H1 (cell line): Measurements from ENCODE around the gene OSM. TPM values are rescaled to one million over a fixed set of nuclear protein-coding genes. Genes with fewer than 3 reads are reported as not detected.

Experiments
- CTCF ChIA-PET: fragments of 300-600 bp; sonication (Branson Sonifier 250); formaldehyde crosslinking; loops from one replicate; lab custom pipeline; 2021; ENCODE audit not compliant: partially characterized antibody; lab: Charles Lee
- POLR2A ChIA-PET: fragments of 300-600 bp; sonication (Branson Sonifier 250); formaldehyde crosslinking; loops from one replicate; lab custom pipeline; 2021; ENCODE audit warnings: inconsistent platforms; ENCODE audit not compliant: partially characterized antibody; lab: Charles Lee
- DNase-seq, 2 experiments: peaks; one replicate each; pipeline versions ENCODE4 v3.0.0 to v3.0.0-alpha.2; 2010 to 2022; ENCODE audit warnings: low spot score in 2 of 2, low read depth in 1 of 2, mixed read lengths in 1 of 2
- FAIRE-seq: peaks from 2 replicates; lab custom pipeline; 2011; peaks lifted over from hg19 to GRCh38; lab: Jason Lieb, UNC
- H2AFZ ChIP-seq: 2 replicates; pipeline ENCODE4 v1.8.1; 2012; ENCODE audit warnings: low read length, inconsistent platforms
- H2AK5ac ChIP-seq: 2 replicates; pipeline ENCODE4 v1.6.1; 2013; ENCODE audit warnings: low read depth, low read length
- H2BK120ac ChIP-seq: replicated peaks from 2 replicates; pipeline ENCODE3; 2013; ENCODE audit warnings: low read depth, low read length, inconsistent platforms
- H2BK12ac ChIP-seq: 2 replicates; pipeline ENCODE4 v1.6.1; 2013; ENCODE audit warnings: low read depth, low read length
- H2BK15ac ChIP-seq: 2 replicates; pipeline ENCODE4 v1.6.1; 2013; ENCODE audit warnings: low read length
- H2BK20ac ChIP-seq: 2 replicates; pipeline ENCODE4 v1.6.1; 2013; ENCODE audit warnings: low read length
- H2BK5ac ChIP-seq: 2 replicates; pipeline ENCODE4 v1.6.1; 2013; ENCODE audit warnings: low read depth, low read length
- H3K14ac ChIP-seq: 2 replicates; pipeline ENCODE4 v1.6.1; 2013; ENCODE audit warnings: inconsistent platforms; ENCODE audit not compliant: insufficient read length
- H3K18ac ChIP-seq: 2 replicates; pipeline ENCODE4 v1.6.1; 2013; ENCODE audit warnings: low read length; ENCODE audit errors: extremely low read depth
- H3K23ac ChIP-seq: 2 replicates; pipeline ENCODE4 v1.6.1; 2013; ENCODE audit warnings: inconsistent platforms; ENCODE audit not compliant: insufficient read length
- H3K23me2 ChIP-seq: 2 replicates; pipeline ENCODE4 v1.6.1; 2013; ENCODE audit warnings: low read depth, low read length
- H3K27ac ChIP-seq: 2 replicates; pipeline ENCODE4 v1.6.1; 2011; ENCODE audit warnings: low read depth, low read length, inconsistent platforms
- H3K27me3 ChIP-seq, 4 experiments: replicated peaks in 1 of 4; 1 replicate in 1 of 4; 2 replicates in 3 of 4; pipeline versions ENCODE4 v1.6.1 to v1.8.1; 2011 to 2013; ENCODE audit warnings: low read length in 3 of 4, mild to moderate bottlenecking in 3 of 4, inconsistent platforms in 2 of 4, mixed read lengths in 2 of 4, moderate library complexity in 1 of 4; ENCODE audit not compliant: control insufficient read depth in 3 of 4, insufficient read depth in 3 of 4; ENCODE audit errors: extremely low read depth in 1 of 4
- H3K36me3 ChIP-seq, 4 experiments: 2 replicates each; pipeline versions ENCODE4 v1.6.1 to v1.8.1; 2011 to 2013; ENCODE audit warnings: mild to moderate bottlenecking in 4 of 4, low read length in 3 of 4, moderate library complexity in 2 of 4, control low read depth in 1 of 4, inconsistent platforms in 1 of 4; ENCODE audit not compliant: insufficient read depth in 4 of 4, control insufficient read depth in 2 of 4
- H3K4ac ChIP-seq: replicated peaks from 2 replicates; pipeline ENCODE3; 2013; ENCODE audit warnings: low read length, low read depth, mixed read lengths, inconsistent platforms; ENCODE audit not compliant: insufficient read length
- H3K4me1 ChIP-seq, 4 experiments: replicated peaks in 1 of 4; 1 replicate in 1 of 4; 2 replicates in 3 of 4; pipeline versions ENCODE4 v1.6.1 to v1.8.1; 2011 to 2013; ENCODE audit warnings: low read length in 3 of 4, inconsistent platforms in 2 of 4, mixed read lengths in 1 of 4; ENCODE audit not compliant: insufficient read depth in 4 of 4, control insufficient read depth in 3 of 4
- H3K4me2 ChIP-seq, 2 experiments: 2 replicates each; pipeline versions ENCODE4 v1.6.1 to v1.8.1; 2011 to 2013; ENCODE audit warnings: low read depth in 2 of 2, low read length in 2 of 2, control low read depth in 1 of 2, inconsistent platforms in 1 of 2, mild to moderate bottlenecking in 1 of 2; ENCODE audit not compliant: insufficient read depth in 1 of 2
- H3K4me3 ChIP-seq, 4 experiments: fragments of 200-600, 300-600 bp in 1 of 4; sonication (generic), shearing (Covaris generic), sonication (Bioruptor Twin) in 1 of 4; 2 replicates each; pipeline versions ENCODE4 v1.5.1 to v1.8.1; 2011 to 2016; ENCODE audit warnings: low read length in 4 of 4, low read depth in 3 of 4, control low read depth in 2 of 4, inconsistent platforms in 2 of 4, mild to moderate bottlenecking in 2 of 4, mixed read lengths in 1 of 4, moderate library complexity in 1 of 4; ENCODE audit not compliant: insufficient read depth in 2 of 4; ENCODE audit errors: extremely low read depth in 1 of 4
- H3K56ac ChIP-seq: replicated peaks from 2 replicates; pipeline ENCODE3; 2013; ENCODE audit warnings: low read depth, mild to moderate bottlenecking, mixed read lengths, low read length, inconsistent platforms; ENCODE audit not compliant: insufficient read length
- H3K79me1 ChIP-seq: 2 replicates; pipeline ENCODE4 v1.6.1; 2013; ENCODE audit warnings: low read depth, low read length, control low read depth
- H3K79me2 ChIP-seq, 2 experiments: 2 replicates each; pipeline versions ENCODE4 v1.6.1 to v1.8.1; 2012 to 2013; ENCODE audit warnings: low read length in 2 of 2, mild to moderate bottlenecking in 2 of 2, inconsistent platforms in 1 of 2; ENCODE audit not compliant: insufficient read depth in 2 of 2, control insufficient read depth in 1 of 2
- H3K9ac ChIP-seq, 4 experiments: replicated peaks in 1 of 4; 1 replicate in 1 of 4; 2 replicates in 3 of 4; pipeline versions ENCODE4 v1.6.1 to v1.8.1; 2011 to 2013; ENCODE audit warnings: low read depth in 3 of 4, low read length in 3 of 4, control low read depth in 2 of 4, mild to moderate bottlenecking in 2 of 4, moderate library complexity in 2 of 4, inconsistent platforms in 1 of 4; ENCODE audit errors: extremely low read depth in 1 of 4
- H3K9me3 ChIP-seq, 2 experiments: 2 replicates each; pipeline versions ENCODE4 v1.6.1 to v1.8.1; 2012 to 2013; ENCODE audit warnings: mild to moderate bottlenecking in 2 of 2, moderate library complexity in 2 of 2, control low read depth in 1 of 2, inconsistent platforms in 1 of 2, low read depth in 1 of 2, low read length in 1 of 2, mixed read lengths in 1 of 2; ENCODE audit not compliant: insufficient read depth in 2 of 2
- H4K20me1 ChIP-seq, 2 experiments: replicated peaks in 1 of 2; 2 replicates each; pipeline versions ENCODE3 to v1.8.1; 2011 to 2013; ENCODE audit warnings: inconsistent platforms in 2 of 2, low read length in 2 of 2, mild to moderate bottlenecking in 1 of 2; ENCODE audit not compliant: insufficient read depth in 2 of 2, control insufficient read depth in 1 of 2
- H4K5ac ChIP-seq: 2 replicates; pipeline ENCODE4 v1.6.1; 2013; ENCODE audit warnings: low read length, low read depth, mixed read lengths, inconsistent platforms; ENCODE audit not compliant: insufficient read length
- H4K8ac ChIP-seq: 2 replicates; pipeline ENCODE4 v1.8.0; 2013; ENCODE audit warnings: mild to moderate bottlenecking, moderate library complexity, low read length, inconsistent platforms; ENCODE audit not compliant: insufficient read depth; ENCODE audit errors: extremely low read depth
- H4K91ac ChIP-seq: replicated peaks from 2 replicates; pipeline ENCODE3; 2013; ENCODE audit warnings: low read length, mixed read lengths, inconsistent platforms; ENCODE audit not compliant: insufficient read length
- ASH2L ChIP-seq: fragments of 200-600, 300-600 bp; sonication (generic); IDR thresholded peaks from one replicate; pipeline ENCODE4 v1.7.1; 2017; ENCODE audit warnings: low read length
- CBX8 ChIP-seq: fragments of 300-800, 300-1000 bp; sonication (generic); IDR thresholded peaks from 2 replicates; pipeline ENCODE4 v1.7.1; 2016; ENCODE audit warnings: low read depth, low read length, borderline replicate concordance
- CHD1 ChIP-seq: IDR thresholded peaks from 2 replicates; pipeline ENCODE4 v1.6.1; 2012; ENCODE audit warnings: low read depth, low read length, improper control_type of control experiment
- CTCF ChIP-seq, 3 experiments: IDR thresholded peaks; 1 replicate in 2 of 3; 2 replicates in 1 of 3; pipeline versions ENCODE4 v1.5.1 to v1.6.1; 2011; ENCODE audit warnings: low read length in 3 of 3, mild to moderate bottlenecking in 3 of 3, inconsistent platforms in 2 of 3, low read depth in 1 of 3, moderate library complexity in 1 of 3; ENCODE audit not compliant: insufficient read depth in 1 of 3; ENCODE audit errors: control extremely low read depth in 1 of 3
- EGR1 ChIP-seq: IDR thresholded peaks from 2 replicates; pipeline ENCODE4 v1.6.1; 2011; ENCODE audit warnings: low read depth, low read length, borderline replicate concordance
- EP300 ChIP-seq, 2 experiments: IDR thresholded peaks; 1 replicate in 1 of 2; 2 replicates in 1 of 2; pipeline ENCODE4 v1.6.1; 2011 to 2012; ENCODE audit warnings: low read depth in 2 of 2, low read length in 2 of 2, mild to moderate bottlenecking in 2 of 2, borderline replicate concordance in 1 of 2, inconsistent platforms in 1 of 2, moderate library complexity in 1 of 2
- HDAC6 ChIP-seq: IDR thresholded peaks from one replicate; pipeline ENCODE4 v1.7.1; 2012; ENCODE audit warnings: low read depth, mild to moderate bottlenecking, inconsistent platforms, low read length, moderate library complexity
- JUN ChIP-seq: IDR thresholded peaks from 2 replicates; pipeline ENCODE4 v1.6.1; 2011; ENCODE audit warnings: low read depth, mild to moderate bottlenecking, improper control_type of control experiment, low read length
- RFX5 ChIP-seq: IDR thresholded peaks from 2 replicates; pipeline ENCODE4 v1.6.1; 2011; ENCODE audit warnings: low read depth, low read length, improper control_type of control experiment, borderline replicate concordance
- RNF2 ChIP-seq: fragments of 200-900, 300-1000 bp; sonication (generic); IDR thresholded peaks from 2 replicates; pipeline ENCODE4 v1.7.1; 2016; ENCODE audit warnings: borderline replicate concordance, low read depth, mild to moderate bottlenecking, antibody characterized with exemption, low read length; ENCODE audit not compliant: poor library complexity, severe bottlenecking; ENCODE audit errors: missing control alignments
- WGBS, 2 experiments: shearing (Covaris generic) in 1 of 2; methylation state at CpG; one replicate each; pipeline versions ENCODE4 v1.1.6 to v1.1.7; 2013 to 2015; ENCODE audit warnings: low lambda C conversion rate in 2 of 2, mixed read lengths in 2 of 2, inconsistent platforms in 1 of 2, low coverage in 1 of 2, missing lambda C conversion rate in 1 of 2; ENCODE audit not compliant: insufficient replicate concordance in 2 of 2, insufficient coverage in 1 of 2, insufficient read length in 1 of 2; ENCODE audit errors: extremely low coverage in 1 of 2, missing lambda C conversion rate in 1 of 2; 5-methylcytosine and 5-hydroxymethylcytosine counted together
- polyA plus RNA-seq, 7 experiments: library from polyadenylated mRNA; depleted of rRNA in 3 of 7; stranded (reverse) in 5 of 7; unstranded in 2 of 7; fragments of >200 nt in 5 of 7; fragments of 200-250 nt in 2 of 7; gene quantifications; 1 replicate in 5 of 7; 2 replicates in 1 of 7; 4 replicates in 1 of 7; pipeline versions ENCODE4 v1.2.1 to v1.2.3, GENCODE V29; 2011 to 2013; ENCODE audit warnings: missing spikeins in 2 of 7, mixed read lengths in 2 of 7
- total RNA-seq: library from RNA; stranded (reverse); fragmentation: NEBNext Ultra II Directional; extraction: Animal tissue kit (Norgen Biotek cat#: 25700); gene quantifications from 2 replicates; pipeline ENCODE4 v1.2.1, GENCODE V29; 2021

OSM gene
- total and polyA plus RNA-seq, 2 of the 8 experiments (the other 6 are each of a cell fraction or from before 2014, with no cell fraction given) = not detected

- Histone ChIP-seq H2BK12ac (no peak overlapping the region), H2BK5ac (no peak overlapping the region), H3K79me1 (peaks cover 5% of the 10 kb centered on the region; the same call in 1 of the 2 replicates), H2AK5ac (no peak overlapping the region), H3K79me2 (no peaks in the 10 kb centered on the region), H3K9ac (no peak overlapping the region), H4K91ac (no peak overlapping the region), H4K5ac (no peak overlapping the region), H3K4me2 (no peak overlapping the region), H4K8ac (no peak overlapping the region), H3K23me2 (no peaks in the 10 kb centered on the region), H2BK120ac (no peak overlapping the region), H4K20me1 (peaks cover 0 to 2% of the 10 kb centered on the region in 2 experiments), H3K56ac (no peak overlapping the region), H3K4ac (no peak overlapping the region), H3K4me1 (peaks cover 0 to 3% (median 0%) of the 10 kb centered on the region in 4 experiments; a peak in 1 of 7 replicates), H3K14ac (no peak overlapping the region), H3K27me3 (no peaks in the 10 kb centered on the region), H3K4me3 (no peak overlapping the region), H3K27ac (no peak overlapping the region), H2BK15ac (no peak overlapping the region), H2AFZ (no peak overlapping the region), H2BK20ac (no peak overlapping the region), H3K23ac (no peak overlapping the region), H3K18ac (no peak overlapping the region), H3K9me3 (no peaks in the 10 kb centered on the region), H3K36me3 (no peaks in the 10 kb centered on the region)
- no peak for DNase-seq
- no peak for FAIRE-seq
- ChIA-PET CTCF (interaction anchor here (0.9 to 20.1 kb wide), 3 partner anchors 11 to 53 kb away, joined by 3 to 203 read pairs (median 5); partner anchors contain the start of gene CASTOR1), POLR2A (no interaction called here)
- 88% methylated on average over 2 of the region's 2 CpGs; no CpG with 5 or more reads in 1 of the 2 experiments for WGBS, 2 experiments
- TF ChIP-seq HDAC6 = no peak
- no peak for TF ChIP-seq EP300 (IDR thresholded peaks at IDR 0.05; ENCODE audit: borderline replicate concordance in 1 of 2, low read depth in 2 of 2, low read length in 2 of 2)
- TF ChIP-seq JUN = no peak
- no peak for TF ChIP-seq RFX5
- TF ChIP-seq CTCF (IDR thresholded peaks at IDR 0.05; ENCODE audit: control extremely low read depth in 1 of 3, insufficient read depth in 1 of 3, low read depth in 1 of 3, low read length in 3 of 3) = no peak
- no peak for TF ChIP-seq EGR1
- no peak for TF ChIP-seq CBX8
- no peak for TF ChIP-seq CHD1
- TF ChIP-seq ASH2L = no peak
- TF ChIP-seq RNF2 = no peak
Measured at GRCh38 chr22:30315962-30316576, 49.4 kb upstream of the OSM start.
